ENCODE results near the gene ACSL5. TPM values are rescaled to one million over a fixed set of nuclear protein-coding genes. Genes with fewer than 3 reads are reported as not detected.

ACSL5 gene
- total and polyA plus RNA-seq, 2 of the 4 experiments (the other 2 are of a cell fraction): 0.87 to 1.3 TPM

DNA sequence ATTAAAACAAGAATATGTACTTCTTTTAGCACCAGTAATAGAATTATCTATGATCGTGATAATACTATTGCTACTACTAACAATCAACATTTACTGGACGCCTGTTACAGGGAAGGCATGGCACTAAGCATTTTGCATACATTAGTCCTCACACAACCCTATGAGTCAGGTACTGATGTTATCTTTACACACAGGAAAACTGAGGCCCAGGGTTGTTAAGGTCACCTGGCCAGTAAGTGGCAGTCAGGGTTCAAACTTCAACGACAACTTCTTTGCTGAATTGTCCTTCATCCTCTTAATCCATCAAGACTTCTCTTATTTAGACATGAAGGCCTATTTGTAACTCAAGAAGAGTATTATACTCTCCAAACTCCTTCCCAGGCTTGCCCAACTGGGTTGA lies 41.9 kb upstream of the ACSL5 start:
- H3K56ac ChIP-seq (ENCODE audit: extremely low read depth, insufficient read depth, low read length): no peak overlapping the region
- no peak overlapping the region for H2AK9ac ChIP-seq (replicated peaks; ENCODE audit: low read depth, low read length, poor library complexity)
- H3K4ac ChIP-seq (ENCODE audit: low read depth, low read length): no peak overlapping the region
- no peaks in the 10 kb centered on the region for H3K9me3 ChIP-seq (ENCODE audit: control insufficient read depth, insufficient read depth, low read length)
- no peak overlapping the region for H4K5ac ChIP-seq (ENCODE audit: low read depth, low read length)
- in situ Hi-C loops (cut with MboI; ENCODE audit: low sequenced_read_pairs) (no loop called here), dilution Hi-C loops (cut with HindIII; ENCODE audit: low sequenced_read_pairs, unreplicated experiment) (no loop called here), intact Hi-C loops (cut with micrococcal nuclease) (no loop called here)
- no peak overlapping the region for H2BK20ac ChIP-seq (ENCODE audit: low read depth, low read length)
- H3K23ac ChIP-seq (ENCODE audit: low read depth, low read length): no peak overlapping the region
- no peak overlapping the region for H3K18ac ChIP-seq (ENCODE audit: low read depth, low read length)
- no peaks in the 10 kb centered on the region for H3K79me1 ChIP-seq (ENCODE audit: low read depth in 1 of 2, low read length in 2 of 2)
- H3K4me2 ChIP-seq (ENCODE audit: low read depth, low read length): no peak overlapping the region
- ATAC-seq (ENCODE audit: low read depth): no peak
- no peaks in the 10 kb centered on the region for H3K36me3 ChIP-seq (ENCODE audit: control insufficient read depth, insufficient read depth, low read length)
- no peak overlapping the region for H3K14ac ChIP-seq (replicated peaks; ENCODE audit: low read depth, low read length)
- H2AFZ ChIP-seq (replicated peaks; ENCODE audit: low read length, poor library complexity): no peak overlapping the region
- no peak for TF ChIP-seq FOS (IDR thresholded peaks at IDR 0.05; ENCODE audit: low read depth, low read length)
- TF ChIP-seq CEBPB (IDR thresholded peaks at IDR 0.05; ENCODE audit: low read depth, low read length): no peak
- TF ChIP-seq MAZ (IDR thresholded peaks at IDR 0.05; ENCODE audit: borderline replicate concordance, low read depth, low read length): no peak
- no peak for TF ChIP-seq BHLHE40 (IDR thresholded peaks at IDR 0.05; ENCODE audit: low read depth, low read length)
- no peak overlapping the region for H2BK120ac ChIP-seq (ENCODE audit: low read depth, low read length)
- no peak overlapping the region for H3K27ac ChIP-seq (ENCODE audit: insufficient read depth, low read length)
- H4K91ac ChIP-seq (ENCODE audit: insufficient read depth, low read depth, low read length): no peak overlapping the region
- ChIA-PET POLR2A (ENCODE audit: unreplicated experiment) (no interaction called here), CTCF (no interaction called here)
- H2AK5ac ChIP-seq (ENCODE audit: low read depth, low read length): no peak overlapping the region
- no peaks in the 10 kb centered on the region; the same call in none of the 2 replicates for H3K27me3 ChIP-seq (ENCODE audit: control insufficient read depth, insufficient read depth, low read length)
- DNase-seq: no peak
- H3K9me1 ChIP-seq (ENCODE audit: insufficient read depth, low read length): no peaks in the 10 kb centered on the region
- H3K4me1 ChIP-seq (ENCODE audit: control insufficient read depth, insufficient read depth, low read length): no peaks in the 10 kb centered on the region
- no CpG with 5 or more reads among the region's 3 CpGs for WGBS, 2 experiments (ENCODE audit: extremely low coverage in 2 of 2, insufficient read length in 1 of 2)
- no peaks in the 10 kb centered on the region for H4K20me1 ChIP-seq (ENCODE audit: insufficient read depth, low read length)
- no TSS peak for BruUV-seq (replicated peaks)
- no peak overlapping the region for H2BK5ac ChIP-seq (ENCODE audit: low read depth, low read length, poor library complexity, severe bottlenecking)
- H3K4me3 ChIP-seq (ENCODE audit: insufficient read depth, low read depth, low read length): no peak overlapping the region
- no peak overlapping the region for H3K9ac ChIP-seq (ENCODE audit: low read depth, low read length)
- H2BK15ac ChIP-seq (ENCODE audit: low read depth, low read length): no peak overlapping the region
- no peak overlapping the region for H4K8ac ChIP-seq (ENCODE audit: low read depth in 2 of 2, low read length in 2 of 2)

Data from IMR-90 (cell line).